GM19395 (cell line): ENCODE data around the gene CCDC196.

Experiments
- ATAC-seq: cut with Tn5 transposase; IDR thresholded peaks from one replicate; pipeline ENCODE4 v1.9.1; 2021; ENCODE audit warnings: mild to moderate bottlenecking, moderate library complexity; ENCODE audit not compliant: unreplicated experiment

The CCDC196 gene, protein sequence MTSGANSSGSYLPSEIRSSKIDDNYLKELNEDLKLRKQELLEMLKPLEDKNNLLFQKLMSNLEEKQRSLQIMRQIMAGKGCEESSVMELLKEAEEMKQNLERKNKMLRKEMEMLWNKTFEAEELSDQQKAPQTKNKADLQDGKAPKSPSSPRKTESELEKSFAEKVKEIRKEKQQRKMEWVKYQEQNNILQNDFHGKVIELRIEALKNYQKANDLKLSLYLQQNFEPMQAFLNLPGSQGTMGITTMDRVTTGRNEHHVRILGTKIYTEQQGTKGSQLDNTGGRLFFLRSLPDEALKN

GRCh38 chr14:66485910-66486421, at the start of gene CCDC196:
TSS of gene CCDC196 (plus strand) at chr14:66486371. CDS start at chr14:66486503, 132 bp downstream.
- no peak for ATAC-seq

DNA sequence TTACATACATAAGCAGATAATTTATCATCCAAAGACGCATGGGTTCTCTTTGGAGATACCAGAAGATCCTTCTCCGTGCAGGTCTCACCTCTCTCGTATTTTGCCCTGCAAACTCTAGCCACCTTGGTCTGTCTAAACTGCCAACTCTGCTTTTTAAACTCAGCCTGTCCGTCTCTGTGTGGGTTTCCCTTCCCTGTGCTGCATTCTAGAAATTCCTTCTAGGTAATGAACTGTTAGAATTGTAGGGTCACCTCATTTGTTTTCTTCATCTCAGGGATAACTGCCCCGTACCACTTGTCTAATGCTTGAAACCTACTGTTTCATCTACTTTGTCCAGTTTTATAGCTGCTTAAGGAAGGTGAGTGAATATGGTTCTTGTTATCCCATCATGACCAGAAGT, 45.4 kb upstream of the CCDC196 start:
- no peak for ATAC-seq

DNA sequence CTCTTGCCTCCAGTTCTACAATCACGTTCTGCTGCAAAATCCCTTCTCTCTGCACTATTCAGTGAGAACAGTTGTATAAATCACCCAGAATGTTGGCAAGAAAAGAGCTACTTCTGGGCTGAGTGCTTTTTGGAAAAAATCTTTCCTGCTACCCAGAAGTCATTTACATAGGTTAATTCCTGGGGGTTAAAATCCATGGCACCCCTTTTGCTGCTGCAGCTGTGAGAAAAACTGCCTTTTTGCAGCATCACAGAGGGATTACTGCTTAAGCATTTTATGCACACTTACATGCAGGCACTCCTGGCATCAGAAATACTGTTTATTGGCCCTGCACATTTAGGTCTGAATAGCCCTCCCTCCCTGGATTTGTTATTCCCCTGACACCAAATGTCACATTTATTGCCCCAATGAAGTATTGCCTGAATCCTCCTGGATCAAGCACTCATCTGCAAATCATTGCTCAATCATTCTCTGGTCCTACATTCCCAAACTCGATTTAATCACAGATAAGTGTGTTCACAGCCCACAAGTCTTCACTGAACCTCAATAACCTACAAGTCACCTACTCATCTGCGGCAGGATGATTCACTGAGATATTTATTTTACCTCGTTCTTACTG, 43.1 kb upstream of the CCDC196 start:
- ATAC-seq, result no peak

- ATAC-seq, result no peak
Measured at GRCh38 chr14:66443785-66444184, 42.4 kb upstream of the CCDC196 start.

DNA sequence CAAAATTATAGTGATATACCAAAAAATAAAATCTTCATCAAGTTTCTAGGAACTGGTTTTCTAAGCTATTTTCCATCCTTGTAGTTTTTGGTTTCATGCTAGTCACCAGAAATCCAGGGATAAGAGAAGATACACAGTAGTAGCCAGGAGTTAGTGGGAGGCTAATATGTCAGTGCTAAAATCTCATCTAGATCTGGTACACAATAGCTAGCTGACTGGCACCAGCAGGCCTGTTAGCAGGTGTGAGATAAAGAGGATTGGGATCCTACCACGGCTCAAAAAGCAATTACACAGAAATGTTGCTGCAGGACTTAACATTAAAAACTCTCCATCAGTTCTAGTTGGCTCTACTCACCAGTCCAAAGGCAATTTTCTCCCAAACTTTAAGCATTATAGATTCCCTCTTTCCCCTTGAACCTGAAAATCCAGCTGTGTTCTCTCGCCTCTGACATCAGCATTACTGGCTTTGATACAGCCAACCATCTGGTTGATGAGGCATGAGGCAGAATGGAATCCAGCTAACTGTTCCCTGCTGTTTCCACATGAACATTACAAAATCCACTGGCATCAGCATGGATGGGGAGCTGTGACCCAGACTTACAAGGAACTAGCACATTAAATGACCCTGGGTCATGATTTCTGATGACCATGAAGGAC, 41.8 kb upstream of the CCDC196 start:
- ATAC-seq, result no peak

- ATAC-seq, result no peak
Measured at GRCh38 chr14:66445936-66446335, 40.2 kb upstream of the CCDC196 start.

- ATAC-seq, result no peak
Measured at GRCh38 chr14:66453469-66453868, 32.7 kb upstream of the CCDC196 start.

- ATAC-seq, result no peak
Measured at GRCh38 chr14:66459603-66460002, 26.6 kb upstream of the CCDC196 start.

GRCh38 chr14:66464261-66464660, 21.9 kb upstream of the CCDC196 start:
- no peak for ATAC-seq

DNA sequence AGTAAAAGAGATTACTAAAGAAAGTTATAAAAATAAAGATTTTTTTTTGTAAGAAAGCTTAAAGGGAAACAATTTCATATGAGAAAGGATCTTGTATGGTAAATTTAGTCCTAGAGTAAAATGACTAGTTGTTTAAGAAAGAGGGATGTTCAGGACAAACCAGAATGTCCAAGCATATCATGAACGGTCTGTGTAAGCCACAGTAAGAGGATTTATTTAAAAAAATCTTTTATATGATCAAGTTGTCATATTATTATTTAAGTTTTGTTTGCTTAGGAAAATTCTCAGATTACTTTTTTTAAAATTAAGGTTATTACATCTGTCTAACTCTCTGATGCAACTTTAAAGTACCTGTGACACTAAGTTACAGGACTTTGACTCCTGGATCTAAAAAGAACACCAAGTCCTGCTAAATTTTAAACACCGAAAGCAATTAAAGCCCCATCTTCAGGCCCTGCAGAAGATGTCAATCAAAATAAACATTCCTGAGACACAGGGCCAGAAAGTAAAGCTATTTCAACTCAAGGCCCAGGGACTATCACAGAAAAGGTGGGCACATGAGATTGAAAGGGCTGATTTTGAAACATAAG, 17.3 kb upstream of the CCDC196 start:
- ATAC-seq, result no peak

GRCh38 chr14:66471584-66471983, 14.6 kb upstream of the CCDC196 start:
- ATAC-seq, result no peak

DNA sequence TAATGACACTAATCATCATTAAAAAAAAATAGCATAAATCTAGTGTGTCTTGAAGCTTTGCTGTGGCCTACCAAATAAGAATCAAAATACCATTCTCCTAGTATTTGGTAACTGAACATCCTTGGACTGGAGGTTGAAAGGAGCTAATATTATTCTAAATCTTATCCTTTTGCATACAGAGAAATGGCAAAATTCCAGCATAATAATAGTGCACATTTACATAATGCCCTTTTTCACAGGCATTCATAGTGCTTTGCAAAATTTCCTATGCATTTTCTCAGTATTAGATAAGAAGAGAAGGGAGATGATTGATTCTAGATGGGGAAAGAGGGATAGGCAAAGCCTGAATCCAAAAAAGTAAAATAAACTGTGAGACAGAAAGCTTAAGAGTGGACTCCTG, 13.9 kb upstream of the CCDC196 start:
- ATAC-seq, result no peak

DNA sequence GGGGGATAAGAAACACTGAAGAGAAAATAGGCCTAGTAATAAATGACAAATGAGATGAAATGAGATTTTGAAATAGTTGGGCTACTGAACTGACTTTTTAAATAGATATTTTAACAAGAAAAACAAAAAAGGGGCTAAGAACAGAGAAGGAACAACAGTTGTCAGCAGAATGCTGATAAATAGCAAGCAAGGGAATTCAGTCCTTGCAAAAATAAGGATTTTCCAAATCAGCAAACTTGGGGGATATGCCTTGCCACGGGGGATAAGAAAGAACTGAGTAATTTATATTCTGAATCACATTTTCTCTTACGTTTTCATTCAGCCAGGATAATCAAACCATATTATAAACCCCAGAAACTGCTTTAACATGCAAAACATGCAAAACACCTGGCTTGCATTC, 12.9 kb upstream of the CCDC196 start:
- no peak for ATAC-seq

GRCh38 chr14:66476964-66477363, 9.2 kb upstream of the CCDC196 start:
- ATAC-seq, result no peak

- no peak for ATAC-seq
Measured at GRCh38 chr14:66477567-66477966, 8.6 kb upstream of the CCDC196 start.

DNA sequence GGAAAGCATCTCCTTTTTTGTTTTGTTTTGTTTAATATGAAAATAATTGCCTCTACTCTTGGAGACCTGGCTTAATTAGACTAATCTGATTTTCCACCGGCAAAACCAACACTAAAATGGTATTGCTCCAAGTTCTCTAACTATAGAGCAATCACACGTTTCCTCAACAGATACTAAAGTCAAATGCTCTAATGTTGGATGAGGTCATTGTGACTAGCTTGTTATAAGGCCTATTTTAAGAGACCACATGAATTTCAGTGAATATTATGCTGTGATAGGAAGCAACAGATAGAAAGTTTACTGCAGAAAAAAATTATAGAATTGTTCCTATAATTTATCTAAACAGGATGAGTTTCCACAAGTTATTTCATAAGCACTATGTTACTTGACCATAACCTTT, 3.3 kb upstream of the CCDC196 start:
- ATAC-seq, result no peak

DNA sequence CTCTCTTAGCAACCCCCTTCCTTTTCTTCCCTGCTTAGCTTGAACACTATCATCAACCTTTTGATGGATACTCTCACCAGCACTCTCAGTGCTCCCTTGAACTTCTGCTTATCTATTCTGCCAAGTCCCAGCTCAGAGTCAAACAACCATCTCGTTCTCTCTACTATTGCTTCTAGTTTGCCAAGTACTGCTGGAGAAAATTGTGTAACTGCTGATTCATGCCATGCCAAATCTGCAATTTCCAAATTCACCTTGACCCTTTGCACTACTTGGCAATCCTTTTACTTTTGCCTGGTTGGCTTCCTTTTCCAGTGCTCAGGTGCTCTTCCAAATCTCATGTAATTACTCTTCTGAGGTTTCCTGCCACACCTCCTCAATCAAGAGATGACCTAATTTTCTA, 2.8 kb upstream of the CCDC196 start:
- no peak for ATAC-seq

DNA sequence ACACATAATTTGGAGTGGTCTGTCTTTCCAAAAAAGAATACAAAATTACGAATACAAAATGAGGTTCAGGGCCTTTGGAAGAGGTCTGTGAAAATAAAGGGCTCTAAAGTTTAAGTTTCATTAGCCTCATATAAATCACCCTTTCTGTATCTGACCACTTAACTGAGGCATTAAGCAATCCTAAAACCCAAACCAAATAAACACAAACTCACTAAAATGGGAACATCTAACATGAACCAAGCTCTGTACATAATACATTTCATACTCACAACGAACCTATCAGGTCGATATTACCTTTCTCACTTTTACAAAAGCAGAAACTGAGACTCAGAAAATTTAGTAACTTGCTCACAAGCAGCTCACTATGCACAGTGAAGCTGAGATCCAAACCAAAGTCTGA, 1.1 kb upstream of the CCDC196 start:
- no peak for ATAC-seq

- no peak for ATAC-seq
Measured at GRCh38 chr14:66487164-66487563, 993 bp downstream of the CCDC196 start.

DNA sequence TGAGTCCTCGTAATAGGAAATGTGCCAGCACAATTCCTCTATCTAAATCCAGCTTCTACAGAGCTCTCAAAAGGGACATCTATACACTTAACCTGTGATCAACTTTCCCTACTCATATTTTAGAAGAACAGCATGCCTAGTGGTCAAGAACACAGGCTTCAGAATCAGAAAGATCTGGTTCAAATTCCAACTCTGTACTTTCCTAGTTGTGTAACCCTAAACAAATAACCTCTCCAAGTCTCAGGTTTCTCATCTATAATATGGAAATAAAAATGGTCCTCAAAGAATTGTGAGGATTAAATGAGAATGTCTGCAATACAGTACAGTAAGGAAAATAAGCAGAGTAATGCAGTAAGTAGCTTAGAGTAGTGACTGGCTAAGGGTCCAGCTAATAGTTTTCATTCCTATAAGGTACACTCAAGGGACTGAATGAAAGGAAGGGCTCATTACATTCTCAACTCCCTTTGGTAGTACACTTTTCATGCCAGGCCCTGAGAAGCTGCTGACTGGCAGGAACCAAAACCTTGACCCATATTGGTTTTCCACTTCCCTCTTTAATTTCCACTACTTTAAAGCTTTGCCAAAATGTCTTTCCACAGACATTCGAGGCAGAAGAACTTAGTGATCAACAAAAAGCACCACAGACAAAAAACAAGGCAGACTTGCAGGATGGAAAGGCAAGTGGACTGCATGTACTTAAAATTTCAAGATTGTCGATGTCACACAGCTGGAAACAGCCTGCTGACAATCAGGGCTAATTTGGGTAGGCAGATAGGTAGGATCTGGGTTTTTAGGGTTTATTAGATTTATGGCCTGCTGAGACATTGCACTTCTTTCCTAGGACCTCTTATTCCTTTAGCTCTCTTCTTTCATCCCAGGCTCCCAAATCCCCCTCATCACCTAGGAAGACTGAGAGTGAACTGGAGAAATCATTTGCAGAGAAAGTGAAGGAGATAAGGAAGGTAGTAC, 4.3 kb downstream of the CCDC196 start:
- no peak for ATAC-seq

DNA sequence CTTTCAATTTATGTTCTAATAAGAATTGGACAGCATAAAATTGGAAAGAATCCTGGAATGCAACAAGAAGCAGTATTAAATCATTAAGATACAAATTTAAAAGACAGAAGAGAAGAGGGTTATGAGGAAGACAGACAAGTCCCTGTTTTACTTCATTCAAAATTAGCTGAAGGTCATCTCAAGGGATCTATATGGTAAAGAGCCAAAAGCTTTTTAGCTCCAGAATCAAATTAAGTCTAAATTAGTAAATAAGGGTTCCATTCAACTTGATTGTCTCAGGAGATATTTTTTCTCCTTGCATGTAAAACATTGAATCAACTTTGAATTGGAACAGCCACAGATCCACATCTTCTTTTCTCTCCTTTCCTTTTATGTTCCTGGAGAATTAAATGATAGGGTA, 7.6 kb downstream of the CCDC196 start:
- ATAC-seq, result no peak
